HFF-Myc (cell line): ENCODE measurements around the gene FGD1.

Experiments used
- DNase-seq: peaks from one replicate; pipeline ENCODE4 v3.0.0-alpha.2; 2011; ENCODE audit warnings: low read depth; ENCODE audit errors: extremely low read depth
- H3K4me3 ChIP-seq: replicated peaks from 2 replicates; pipeline ENCODE4 v1.5.1; 2011; ENCODE audit warnings: low read depth, mild to moderate bottlenecking, control low read depth, low read length
- CTCF ChIP-seq: IDR thresholded peaks from 2 replicates; pipeline ENCODE4 v1.5.1; 2012; ENCODE audit warnings: mild to moderate bottlenecking, low read depth, low read length, control low read depth; ENCODE audit errors: missing control alignments

Gene FGD1

GRCh38 chrX:54439960-54440871, 55.8 kb downstream of the FGD1 start, which contains the start of gene TSR2:
Gene TSR2, plus strand, starts transcription at chrX:54440404. Its CDS starts 18 bp downstream, at chrX:54440422.
- H3K4me3 ChIP-seq: peak within 1 kb of the TSS; percentile 80
- TF ChIP-seq CTCF: no peak
- DNase-seq: peak; percentile 59

GRCh38 chrX:54435121-54435520, 60.9 kb downstream of the FGD1 start:
- TF ChIP-seq CTCF: no peak
- no peak overlapping the region for H3K4me3 ChIP-seq
- no peak for DNase-seq

GRCh38 chrX:54430519-54430918, 65.5 kb downstream of the FGD1 start:
- no peak for DNase-seq
- no peak overlapping the region for H3K4me3 ChIP-seq
- no peak for TF ChIP-seq CTCF

GRCh38 chrX:54427837-54428424, 68.1 kb downstream of the FGD1 start:
- DNase-seq: no peak
- TF ChIP-seq CTCF: no peak

GRCh38 chrX:54423161-54423888, 72.7 kb downstream of the FGD1 start:
- no peak for TF ChIP-seq CTCF
- DNase-seq: no peak
- H3K4me3 ChIP-seq: no peak overlapping the region

More at GRCh38 chrX:54427837-54428424, 68.1 kb downstream of the FGD1 start:
- H3K4me3 ChIP-seq: no peak overlapping the region

GRCh38 chrX:54422168-54422567, 73.9 kb downstream of the FGD1 start:
- DNase-seq: no peak
- no peak for TF ChIP-seq CTCF
- H3K4me3 ChIP-seq: no peak overlapping the region
